ENCODE measurements around the gene AGBL4. TPM values are rescaled to one million over a fixed set of nuclear protein-coding genes. Genes with fewer than 3 reads are reported as not detected.

AGBL4 gene
- total RNA-seq, 1 experiment from 2014 or later: not detected

DNA sequence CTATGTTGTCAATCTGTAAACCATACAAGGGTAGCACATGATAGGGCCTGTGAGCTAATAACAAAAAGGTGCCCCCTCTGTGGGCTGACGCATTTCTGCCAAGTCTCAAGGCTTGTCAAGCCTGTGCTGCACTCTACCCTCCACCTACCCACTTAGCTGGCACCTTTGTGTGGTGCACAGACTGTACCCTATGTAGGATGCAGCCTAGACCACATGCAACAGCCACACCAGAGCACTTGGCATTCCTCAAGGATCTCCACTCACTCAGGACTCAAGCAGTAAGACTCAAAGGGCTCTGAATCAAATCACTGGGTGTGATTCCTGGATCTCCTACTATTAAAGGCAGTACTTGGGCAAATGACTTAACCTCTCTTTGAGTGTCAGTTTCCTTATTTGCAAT, 1380.6 kb downstream of the AGBL4 start:
- BruUV-seq (replicated peaks): no TSS peak
- no peaks in the 10 kb centered on the region for H3K79me2 ChIP-seq (ENCODE audit: insufficient read depth, low read length)
- intact Hi-C loops (cut with micrococcal nuclease): no loop called here
- POLR2A ChIA-PET: no interaction called here
- peaks cover 56% of the 10 kb centered on the region for H3K27me3 ChIP-seq (ENCODE audit: insufficient read depth, low read length)
- DNase-seq (ENCODE audit: low read depth, low spot score) (no peak), ATAC-seq (no peak)
- H3K4me3 ChIP-seq (replicated peaks in 1 of 2; ENCODE audit: low read depth in 1 of 2, low read length in 2 of 2): no peak overlapping the region
- RAD21 ChIA-PET (ENCODE audit: low non-redundant PET in 1 of 2, low total read pairs in 2 of 2, uncharacterized antibody in 2 of 2, unreplicated experiment in 2 of 2): no interaction called here
- CTCF ChIA-PET: no interaction called here
- no peaks in the 10 kb centered on the region for H3K9me2 ChIP-seq (ENCODE audit: insufficient read depth)
- H3K4me1 ChIP-seq (ENCODE audit: control insufficient read depth in 1 of 2, insufficient read depth in 2 of 2, low read length in 2 of 2): no peaks in the 10 kb centered on the region
- no peak overlapping the region for H2AFZ ChIP-seq (ENCODE audit: low read depth, low read length, poor library complexity, severe bottlenecking)
- H3K4me2 ChIP-seq (ENCODE audit: low read length): no peak overlapping the region
- no peak overlapping the region for H3K9ac ChIP-seq (ENCODE audit: low read length)
- no peak overlapping the region for H3K27ac ChIP-seq (ENCODE audit: low read depth, low read length)
- TF ChIP-seq, protein P1, sequence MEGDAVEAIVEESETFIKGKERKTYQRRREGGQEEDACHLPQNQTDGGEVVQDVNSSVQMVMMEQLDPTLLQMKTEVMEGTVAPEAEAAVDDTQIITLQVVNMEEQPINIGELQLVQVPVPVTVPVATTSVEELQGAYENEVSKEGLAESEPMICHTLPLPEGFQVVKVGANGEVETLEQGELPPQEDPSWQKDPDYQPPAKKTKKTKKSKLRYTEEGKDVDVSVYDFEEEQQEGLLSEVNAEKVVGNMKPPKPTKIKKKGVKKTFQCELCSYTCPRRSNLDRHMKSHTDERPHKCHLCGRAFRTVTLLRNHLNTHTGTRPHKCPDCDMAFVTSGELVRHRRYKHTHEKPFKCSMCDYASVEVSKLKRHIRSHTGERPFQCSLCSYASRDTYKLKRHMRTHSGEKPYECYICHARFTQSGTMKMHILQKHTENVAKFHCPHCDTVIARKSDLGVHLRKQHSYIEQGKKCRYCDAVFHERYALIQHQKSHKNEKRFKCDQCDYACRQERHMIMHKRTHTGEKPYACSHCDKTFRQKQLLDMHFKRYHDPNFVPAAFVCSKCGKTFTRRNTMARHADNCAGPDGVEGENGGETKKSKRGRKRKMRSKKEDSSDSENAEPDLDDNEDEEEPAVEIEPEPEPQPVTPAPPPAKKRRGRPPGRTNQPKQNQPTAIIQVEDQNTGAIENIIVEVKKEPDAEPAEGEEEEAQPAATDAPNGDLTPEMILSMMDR (IDR thresholded peaks at IDR 0.05 in 2 of 3, conservative IDR thresholded peaks at IDR 0.05 in 1 of 3; ENCODE audit: borderline replicate concordance in 1 of 3, insufficient read depth in 1 of 3, low read depth in 2 of 3, low read length in 2 of 3): no peak
- TF ChIP-seq JUND (IDR thresholded peaks at IDR 0.05) (no peak), ELF1 (IDR thresholded peaks at IDR 0.05; ENCODE audit: borderline replicate concordance, low read depth) (no peak), SRF (IDR thresholded peaks at IDR 0.05; ENCODE audit: low read depth) (no peak), EZH2phosphoT487 (IDR thresholded peaks at IDR 0.05; ENCODE audit: borderline replicate concordance) (no peak), EZH2 (IDR thresholded peaks at IDR 0.05) (no peak), POLR2A (IDR thresholded peaks at IDR 0.05; ENCODE audit: borderline replicate concordance, extremely low read depth, insufficient read depth, insufficient read length) (no peak), FOSL1 (IDR thresholded peaks at IDR 0.05; ENCODE audit: low read depth) (no peak), SIN3A (IDR thresholded peaks at IDR 0.05; ENCODE audit: low read depth) (no peak), TCF7L2 (IDR thresholded peaks at IDR 0.05; ENCODE audit: borderline replicate concordance, extremely low read depth, insufficient read depth, insufficient read length) (no peak)
- TF ChIP-seq, protein P2, sequence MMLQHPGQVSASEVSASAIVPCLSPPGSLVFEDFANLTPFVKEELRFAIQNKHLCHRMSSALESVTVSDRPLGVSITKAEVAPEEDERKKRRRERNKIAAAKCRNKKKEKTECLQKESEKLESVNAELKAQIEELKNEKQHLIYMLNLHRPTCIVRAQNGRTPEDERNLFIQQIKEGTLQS (IDR thresholded peaks at IDR 0.05): no peak
- TF ChIP-seq, protein P3, sequence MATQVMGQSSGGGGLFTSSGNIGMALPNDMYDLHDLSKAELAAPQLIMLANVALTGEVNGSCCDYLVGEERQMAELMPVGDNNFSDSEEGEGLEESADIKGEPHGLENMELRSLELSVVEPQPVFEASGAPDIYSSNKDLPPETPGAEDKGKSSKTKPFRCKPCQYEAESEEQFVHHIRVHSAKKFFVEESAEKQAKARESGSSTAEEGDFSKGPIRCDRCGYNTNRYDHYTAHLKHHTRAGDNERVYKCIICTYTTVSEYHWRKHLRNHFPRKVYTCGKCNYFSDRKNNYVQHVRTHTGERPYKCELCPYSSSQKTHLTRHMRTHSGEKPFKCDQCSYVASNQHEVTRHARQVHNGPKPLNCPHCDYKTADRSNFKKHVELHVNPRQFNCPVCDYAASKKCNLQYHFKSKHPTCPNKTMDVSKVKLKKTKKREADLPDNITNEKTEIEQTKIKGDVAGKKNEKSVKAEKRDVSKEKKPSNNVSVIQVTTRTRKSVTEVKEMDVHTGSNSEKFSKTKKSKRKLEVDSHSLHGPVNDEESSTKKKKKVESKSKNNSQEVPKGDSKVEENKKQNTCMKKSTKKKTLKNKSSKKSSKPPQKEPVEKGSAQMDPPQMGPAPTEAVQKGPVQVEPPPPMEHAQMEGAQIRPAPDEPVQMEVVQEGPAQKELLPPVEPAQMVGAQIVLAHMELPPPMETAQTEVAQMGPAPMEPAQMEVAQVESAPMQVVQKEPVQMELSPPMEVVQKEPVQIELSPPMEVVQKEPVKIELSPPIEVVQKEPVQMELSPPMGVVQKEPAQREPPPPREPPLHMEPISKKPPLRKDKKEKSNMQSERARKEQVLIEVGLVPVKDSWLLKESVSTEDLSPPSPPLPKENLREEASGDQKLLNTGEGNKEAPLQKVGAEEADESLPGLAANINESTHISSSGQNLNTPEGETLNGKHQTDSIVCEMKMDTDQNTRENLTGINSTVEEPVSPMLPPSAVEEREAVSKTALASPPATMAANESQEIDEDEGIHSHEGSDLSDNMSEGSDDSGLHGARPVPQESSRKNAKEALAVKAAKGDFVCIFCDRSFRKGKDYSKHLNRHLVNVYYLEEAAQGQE (IDR thresholded peaks at IDR 0.05; ENCODE audit: low read depth): no peak
- H4K20me1 ChIP-seq (ENCODE audit: insufficient read depth): no peaks in the 10 kb centered on the region
- H3K9me3 ChIP-seq (ENCODE audit: control insufficient read depth in 1 of 2, insufficient read depth in 1 of 2, low read depth in 1 of 2, low read length in 2 of 2): no peaks in the 10 kb centered on the region
- no peaks in the 10 kb centered on the region for H3K36me3 ChIP-seq (ENCODE audit: control insufficient read depth in 1 of 2, insufficient read depth in 2 of 2, low read length in 2 of 2)

All from HCT116 (cell line).